ENCODE measurements around the gene OR51S1.
"Not testable (repeated sequence)": the region's sequence is repeated elsewhere in the genome, so short reads cannot be mapped to it uniquely, and the experiment has no call there.

Gene OR51S1

GRCh38 chr11:4848908-4849532, at the start of gene OR51S1:
TSS of gene OR51S1 (minus strand) at chr11:4849208. CDS start at chr11:4849208, 0 bp downstream.
- DNase-seq: no peak

- no peak for DNase-seq
Observed at GRCh38 chr11:4891996-4892640, 43.1 kb upstream of the OR51S1 start.

- no peak for DNase-seq
Observed at GRCh38 chr11:4890279-4890678, 41.3 kb upstream of the OR51S1 start.

GRCh38 chr11:4887591-4887990, 38.6 kb upstream of the OR51S1 start:
- no peak for DNase-seq

- no peak for DNase-seq
Observed at GRCh38 chr11:4886186-4886585, 37.2 kb upstream of the OR51S1 start.

GRCh38 chr11:4884361-4884760, 35.4 kb upstream of the OR51S1 start:
- DNase-seq: no peak

GRCh38 chr11:4882543-4882942, 33.5 kb upstream of the OR51S1 start:
- DNase-seq: no peak

GRCh38 chr11:4881860-4882500, 33.0 kb upstream of the OR51S1 start, which contains the start of gene OR51T1:
TSS of gene OR51T1 (plus strand) at chr11:4881900. CDS start at chr11:4881900, 0 bp downstream.
- DNase-seq: no peak

- no peak for DNase-seq
Observed at GRCh38 chr11:4881188-4881587, 32.2 kb upstream of the OR51S1 start.

GRCh38 chr11:4865855-4866254, 16.8 kb upstream of the OR51S1 start:
- DNase-seq: no peak

- no peak for DNase-seq
Observed at GRCh38 chr11:4863876-4864275, 14.9 kb upstream of the OR51S1 start.

GRCh38 chr11:4862447-4863236, 13.6 kb upstream of the OR51S1 start:
- no peak for DNase-seq

- not testable (repeated sequence) for DNase-seq
Observed at GRCh38 chr11:4854286-4854685, 5.3 kb upstream of the OR51S1 start.

GRCh38 chr11:4851033-4851432, 2.0 kb upstream of the OR51S1 start:
- DNase-seq: no peak

- DNase-seq: no peak
Observed at GRCh38 chr11:4839851-4840549, 9.0 kb downstream of the OR51S1 start.

GRCh38 chr11:4830909-4831308, 18.1 kb downstream of the OR51S1 start:
- no peak for DNase-seq

GRCh38 chr11:4830346-4830745, 18.7 kb downstream of the OR51S1 start:
- DNase-seq: no peak

GRCh38 chr11:4826425-4826824, 22.6 kb downstream of the OR51S1 start:
- no peak for DNase-seq

GRCh38 chr11:4825132-4825531, 23.9 kb downstream of the OR51S1 start:
- DNase-seq: no peak

- no peak for DNase-seq
Observed at GRCh38 chr11:4821021-4821420, 28.0 kb downstream of the OR51S1 start, which contains the start of gene OR51F2. TSS of gene OR51F2 (plus strand) at chr11:4821321. CDS start at chr11:4821422, 101 bp downstream.

GRCh38 chr11:4809246-4809645, 39.8 kb downstream of the OR51S1 start:
- no peak for DNase-seq

GRCh38 chr11:4808476-4808875, 40.5 kb downstream of the OR51S1 start:
- no peak for DNase-seq

- no peak for DNase-seq
Observed at GRCh38 chr11:4804280-4804679, 44.7 kb downstream of the OR51S1 start, which contains the start of gene OR52R1. TSS of gene OR52R1 (minus strand) at chr11:4804380. CDS start at chr11:4804380, 0 bp downstream.
